Brain pericyte (primary cell): ENCODE measurements around the gene MUC4.
"Not testable (repeated sequence)": the region's sequence is repeated elsewhere in the genome, so short reads cannot be mapped to it uniquely, and the experiment has no call there.

Experiments used
- DNase-seq: peaks from one replicate; pipeline ENCODE4 v3.0.0-alpha.2; 2012; ENCODE audit warnings: low read depth, low spot score

MUC4 gene

GRCh38 chr3:195761123-195761566 is 50.6 kb downstream of the MUC4 start:
- no peak for DNase-seq

GRCh38 chr3:195760345-195761122 is 51.2 kb downstream of the MUC4 start:
- DNase-seq, result no peak

GRCh38 chr3:195758721-195759353 is 52.9 kb downstream of the MUC4 start:
- no peak for DNase-seq

- no peak for DNase-seq
These were observed 53.9 kb downstream of the MUC4 start for GRCh38 chr3:195757827-195758226.

- no peak for DNase-seq
These were observed 54.3 kb downstream of the MUC4 start for GRCh38 chr3:195757438-195757770.

GRCh38 chr3:195755791-195756676 is 55.7 kb downstream of the MUC4 start:
- DNase-seq, result no peak

- DNase-seq, result no peak
These were observed 56.3 kb downstream of the MUC4 start for GRCh38 chr3:195755391-195755790.

- no peak for DNase-seq
These were observed 56.8 kb downstream of the MUC4 start for GRCh38 chr3:195754906-195755305.

- no peak for DNase-seq
These were observed 57.6 kb downstream of the MUC4 start for GRCh38 chr3:195754141-195754540.

GRCh38 chr3:195753581-195753980 is 58.1 kb downstream of the MUC4 start:
- no peak for DNase-seq

- no peak for DNase-seq
These were observed 59.0 kb downstream of the MUC4 start for GRCh38 chr3:195752546-195753331.

- no peak for DNase-seq
These were observed 59.7 kb downstream of the MUC4 start for GRCh38 chr3:195752066-195752465.

GRCh38 chr3:195751560-195751959 is 60.2 kb downstream of the MUC4 start:
- DNase-seq, result no peak

GRCh38 chr3:195750797-195751520 is 60.8 kb downstream of the MUC4 start:
- DNase-seq, result no peak

- DNase-seq, result not testable (repeated sequence)
These were observed 62.6 kb downstream of the MUC4 start for GRCh38 chr3:195749101-195749500.

GRCh38 chr3:195748661-195749060 is 63.1 kb downstream of the MUC4 start:
- DNase-seq, result no peak

- DNase-seq, result no peak
These were observed 65.0 kb downstream of the MUC4 start for GRCh38 chr3:195746751-195747150.

GRCh38 chr3:195746346-195746745 is 65.4 kb downstream of the MUC4 start:
- DNase-seq, result no peak

GRCh38 chr3:195744437-195744836 is 67.3 kb downstream of the MUC4 start:
- DNase-seq, result no peak

GRCh38 chr3:195739561-195740111 is 72.1 kb downstream of the MUC4 start:
- DNase-seq, result no peak
